SK-N-SH (cell line): ENCODE results near the gene GCNT2.

ENCODE experiments used
- CHD2 ChIP-seq: fragments of 150-350 bp; IDR thresholded peaks from 2 replicates; pipeline ENCODE4 v1.6.1; 2018; ENCODE audit warnings: low read length; ENCODE audit not compliant: partially characterized antibody
- CTCF ChIP-seq: fragments of 200-600 bp; sonication (generic); IDR thresholded peaks from 2 replicates; pipeline ENCODE4 v1.6.1; 2017; ENCODE audit warnings: antibody characterized with exemption, mild to moderate bottlenecking, moderate library complexity
- EZH2phosphoT487 ChIP-seq: fragments of 200-600 bp; sonication (generic); IDR thresholded peaks from 2 replicates; pipeline ENCODE4 v1.6.1; 2017; ENCODE audit warnings: low read depth, mixed run types, mild to moderate bottlenecking, antibody characterized with exemption, moderate library complexity, borderline replicate concordance
- FOSL2 ChIP-seq: IDR thresholded peaks from 2 replicates; pipeline ENCODE4 v1.4.0; 2012; ENCODE audit warnings: low read depth, mild to moderate bottlenecking, moderate library complexity, borderline replicate concordance
- FOXM1 ChIP-seq: IDR thresholded peaks from 2 replicates; pipeline ENCODE4 v1.4.0; 2012; ENCODE audit warnings: low read depth, mild to moderate bottlenecking
- GABPA ChIP-seq: IDR thresholded peaks from 2 replicates; pipeline ENCODE4 v1.4.0; 2012; ENCODE audit warnings: low read depth, mild to moderate bottlenecking
- GATA2 ChIP-seq: sonication (generic); formaldehyde crosslinking; IDR thresholded peaks from 2 replicates; pipeline ENCODE4 v1.5.0; 2020; ENCODE audit warnings: mild to moderate bottlenecking, missing genetic modification reagents
- MAX ChIP-seq: IDR thresholded peaks from 2 replicates; pipeline ENCODE4 v1.4.0; 2012; ENCODE audit warnings: low read depth
- POLR2AphosphoS5 ChIP-seq: IDR thresholded peaks from 2 replicates; pipeline ENCODE4 v1.6.1; 2012; ENCODE audit warnings: low read depth, low read length
- RAD21 ChIP-seq: IDR thresholded peaks from 2 replicates; pipeline ENCODE4 v1.6.1; 2012; ENCODE audit warnings: mild to moderate bottlenecking, low read length
- SIN3A ChIP-seq: IDR thresholded peaks from 2 replicates; pipeline ENCODE4 v1.6.1; 2012; ENCODE audit warnings: low read depth, mild to moderate bottlenecking, low read length, moderate library complexity, borderline replicate concordance
- SMC3 ChIP-seq: IDR thresholded peaks from 2 replicates; pipeline ENCODE4 v1.6.1; 2012; ENCODE audit warnings: low read depth, low read length, improper control_type of control experiment
- TCF12 ChIP-seq: IDR thresholded peaks from 2 replicates; pipeline ENCODE4 v1.4.0; 2012
- TEAD4 ChIP-seq: IDR thresholded peaks from 2 replicates; pipeline ENCODE4 v1.4.0; 2012; ENCODE audit warnings: mild to moderate bottlenecking, borderline replicate concordance; ENCODE audit not compliant: insufficient read depth

- no peak for TF ChIP-seq CTCF
- TF ChIP-seq SMC3: no peak
- no peak for TF ChIP-seq SIN3A
- TF ChIP-seq TEAD4: no peak
- TF ChIP-seq TCF12: no peak
- TF ChIP-seq EZH2phosphoT487: no peak
- TF ChIP-seq FOSL2: no peak
- TF ChIP-seq MAX: no peak
- TF ChIP-seq RAD21: no peak
- TF ChIP-seq POLR2AphosphoS5: no peak
- TF ChIP-seq CHD2: no peak
- TF ChIP-seq GATA2 (CRISPR knock-in tag): no peak
- TF ChIP-seq GABPA: no peak
- no peak for TF ChIP-seq FOXM1
These were observed 82.1 kb downstream of the GCNT2 start for GRCh38 chr6:10603219-10603618.
